GM19397 (cell line): Measurements from ENCODE around the gene CROT.

Experiments
- ATAC-seq: cut with Tn5 transposase; IDR thresholded peaks from one replicate; pipeline ENCODE4 v1.9.1; 2021; ENCODE audit warnings: mild to moderate bottlenecking, moderate library complexity; ENCODE audit not compliant: unreplicated experiment

Gene CROT

DNA sequence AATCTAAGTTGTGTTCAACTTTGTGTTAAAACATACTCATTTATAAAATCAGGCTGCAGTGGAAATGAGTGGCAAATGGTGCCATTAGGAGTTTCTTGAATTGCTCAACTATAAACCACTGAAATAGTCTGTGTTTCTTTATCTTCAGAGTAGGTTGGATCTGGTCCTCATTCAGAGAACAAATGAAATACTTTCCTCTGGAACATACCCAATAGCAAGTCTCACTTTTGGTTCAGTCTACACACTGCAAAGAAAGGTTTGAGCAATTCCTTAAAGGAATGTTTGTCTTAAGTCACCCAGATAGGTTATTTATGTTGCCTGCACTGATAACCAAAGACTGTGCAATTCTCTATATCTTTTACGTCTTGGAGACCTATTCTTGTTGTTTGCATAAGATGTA lies 67.6 kb downstream of the CROT start:
- ATAC-seq, result no peak

DNA sequence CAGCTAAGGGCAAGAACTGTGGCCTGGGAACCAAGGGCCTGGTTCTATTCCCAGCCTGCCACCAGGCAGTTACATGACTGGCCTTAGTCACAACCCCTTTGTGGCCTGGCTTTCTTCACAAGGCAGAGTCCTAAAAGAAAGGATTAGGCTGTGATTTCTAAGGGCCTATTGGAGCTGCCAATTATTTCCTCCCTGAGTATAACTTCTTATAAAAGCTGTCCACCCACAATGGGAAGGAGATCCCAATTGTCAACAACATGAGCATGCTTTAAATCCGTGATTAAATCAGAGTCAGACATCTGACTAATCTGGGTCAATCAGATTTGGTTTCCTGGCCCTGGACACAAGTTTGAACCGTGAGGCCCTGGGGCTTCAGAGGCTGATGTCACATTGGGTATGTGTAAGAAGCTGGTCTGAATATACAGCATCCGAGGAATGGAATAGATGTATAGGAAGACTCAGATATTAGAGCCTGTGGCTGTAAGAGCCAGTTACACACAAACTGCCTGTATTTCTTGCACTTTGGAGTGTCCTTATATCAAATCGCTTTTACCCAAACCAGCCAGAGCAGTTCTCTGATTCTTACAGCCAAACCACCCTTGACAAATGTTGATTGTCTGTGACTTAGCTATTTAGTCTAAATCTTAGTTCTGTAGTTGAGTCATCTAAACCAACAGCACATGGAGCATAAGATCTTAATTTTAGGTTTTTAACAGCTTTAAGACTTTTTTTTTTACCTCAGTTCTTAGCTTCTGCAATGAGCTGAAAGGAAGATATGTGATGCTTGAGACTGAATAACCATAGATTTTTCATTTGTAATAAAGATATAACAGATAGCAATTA lies 68.7 kb downstream of the CROT start:
- ATAC-seq, result no peak

DNA sequence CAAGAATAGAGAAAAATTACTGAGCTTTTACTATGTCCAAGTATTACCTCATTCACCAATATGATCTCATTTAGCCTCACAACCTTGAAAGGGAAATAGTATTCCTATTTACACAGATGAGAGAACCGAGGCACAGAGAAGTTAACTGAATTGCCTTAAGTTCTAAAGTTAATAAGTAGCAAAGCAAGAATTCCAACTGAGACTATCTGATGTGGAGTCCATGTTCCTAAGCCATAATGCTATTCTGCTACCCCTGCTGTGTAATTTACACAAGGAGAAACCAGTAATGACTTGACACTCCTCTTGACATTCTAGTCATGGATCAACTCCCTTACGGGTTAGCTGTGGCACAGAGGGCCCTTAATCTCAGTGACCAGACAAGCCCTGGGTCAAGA lies 69.3 kb downstream of the CROT start:
- ATAC-seq, result no peak

- ATAC-seq, result peak; percentile 66
Observed at GRCh38 chr7:87416682-87417587, 71.5 kb downstream of the CROT start.

- no peak for ATAC-seq
Observed at GRCh38 chr7:87420173-87420572, 74.7 kb downstream of the CROT start.

GRCh38 chr7:87424075-87424474 lies 78.6 kb downstream of the CROT start:
- no peak for ATAC-seq

DNA sequence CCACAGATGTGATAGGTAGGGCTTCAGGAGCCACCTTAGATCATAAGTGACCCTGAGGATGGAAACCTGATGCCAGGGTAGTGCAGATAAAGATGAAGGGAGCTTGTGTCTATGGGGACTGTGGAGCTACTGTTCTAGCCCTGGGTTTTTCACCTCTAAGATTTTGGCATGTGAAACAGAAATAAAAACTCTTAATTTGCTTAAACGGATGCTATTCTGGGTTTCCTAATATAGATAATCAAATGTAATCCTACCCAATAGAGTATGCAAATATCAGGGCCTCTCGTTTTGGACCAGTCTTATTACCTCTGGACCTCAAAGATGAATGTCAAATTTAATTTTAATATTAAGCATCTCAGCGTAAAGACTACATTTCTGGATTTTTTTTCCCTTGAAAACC lies 80.7 kb downstream of the CROT start:
- ATAC-seq, result peak; percentile 59

GRCh38 chr7:87427288-87427687 lies 81.8 kb downstream of the CROT start:
- ATAC-seq, result no peak

DNA sequence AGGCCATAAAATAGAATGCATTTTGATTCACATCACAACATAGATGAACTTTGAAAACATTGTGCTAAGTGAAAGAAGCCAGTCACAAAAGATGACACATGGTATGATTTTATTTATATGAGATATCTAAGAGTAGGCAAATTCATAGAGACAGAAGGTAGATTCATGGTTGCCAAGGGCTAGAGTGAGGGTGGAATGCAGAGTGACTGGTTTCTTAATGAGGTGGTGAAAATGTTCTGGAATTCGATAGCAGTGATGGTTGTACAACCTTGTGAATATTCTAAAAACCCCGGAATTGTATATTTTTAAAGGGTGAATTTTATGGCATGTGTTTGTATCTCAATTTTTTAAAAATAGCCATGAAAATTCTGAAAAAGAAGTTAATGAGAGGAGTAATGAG lies 87.1 kb downstream of the CROT start:
- no peak for ATAC-seq

DNA sequence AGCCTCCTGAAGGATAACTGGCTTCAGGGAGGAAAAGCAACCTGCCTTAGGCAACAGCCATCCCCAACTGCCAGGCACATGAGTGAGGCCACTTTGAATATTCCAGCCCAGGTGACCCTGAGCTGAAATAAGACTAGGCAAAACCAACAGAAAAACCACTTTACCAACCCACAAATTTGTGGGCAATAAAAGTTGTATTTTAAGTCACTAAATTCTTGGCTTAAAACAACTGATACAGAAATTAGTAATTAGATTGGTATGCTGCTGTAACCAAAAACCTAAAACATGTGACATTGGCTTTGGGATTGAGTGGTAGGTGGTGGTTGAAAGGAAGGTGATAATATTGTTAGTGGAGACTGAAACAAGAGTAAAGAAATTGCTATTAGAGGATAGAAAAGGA lies 90.1 kb downstream of the CROT start:
- no peak for ATAC-seq

DNA sequence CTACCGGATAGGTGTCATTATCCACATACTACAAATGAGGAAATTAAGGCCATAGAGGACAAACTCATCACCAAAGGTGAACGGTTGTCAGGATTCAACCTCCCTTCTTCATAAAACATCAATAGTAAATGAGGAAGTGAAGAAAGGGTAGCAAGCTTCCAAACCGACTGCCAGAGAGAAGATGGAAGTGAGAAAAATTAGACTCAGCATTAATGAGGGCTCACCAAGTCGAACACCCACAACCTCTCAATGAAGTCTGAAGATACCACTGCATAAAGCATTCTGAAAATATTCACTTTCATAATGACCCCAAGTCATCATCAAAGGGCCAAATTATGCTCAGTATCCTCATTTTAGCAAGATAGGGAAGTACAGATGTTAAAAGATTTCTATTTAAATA lies 100.4 kb downstream of the CROT start:
- peak; percentile 86 for ATAC-seq

GRCh38 chr7:87447116-87447635 lies 101.7 kb downstream of the CROT start:
- no peak for ATAC-seq

GRCh38 chr7:87448388-87448787 lies 102.9 kb downstream of the CROT start:
- ATAC-seq, result no peak
